ENCODE results near the gene PCYT2. TPM values are rescaled to one million over a fixed set of nuclear protein-coding genes. Genes with fewer than 3 reads are reported as not detected.

PCYT2 gene
- total and polyA plus RNA-seq, 10 of the 15 experiments (the other 5 are each of a cell fraction or from before 2014, with no cell fraction given) = 0.63 to 72.0 (median 45.0) TPM

- peaks cover 3% of the 10 kb centered on the region; the same call in 1 of the 2 replicates for H4K20me1 ChIP-seq (ENCODE audit: control insufficient read depth, insufficient read depth)
- no TSS peak for BruUV-seq (replicated peaks)
Observed at GRCh38 chr17:81858170-81858966, 52.8 kb downstream of the PCYT2 start.

More at GRCh38 chr17:81858170-81858966, 52.8 kb downstream of the PCYT2 start:
- H3K27ac ChIP-seq (ENCODE audit: control insufficient read depth, insufficient read depth) = no peak overlapping the region
- RAD21 ChIA-PET (ENCODE audit: unreplicated experiment) = no interaction called here
- in situ Hi-C loops (cut with MboI) (no loop called here), intact Hi-C loops (cut with micrococcal nuclease; ENCODE audit: unreplicated experiment) (no loop called here)
- H2AFZ ChIP-seq (ENCODE audit: control insufficient read depth, low read depth, low read length) = no peak overlapping the region
- H3K36me3 ChIP-seq (ENCODE audit: control insufficient read depth in 2 of 2, insufficient read depth in 2 of 2, low read length in 1 of 2) = peaks cover 14 to 36% of the 10 kb centered on the region in 2 experiments
- peak overlapping the region; percentile 100 for H3K4me3 ChIP-seq
- WGBS (ENCODE audit: insufficient coverage, insufficient replicate concordance, low lambda C conversion rate, missing lambda C conversion rate) = 97% methylated on average over 27 of the region's 30 CpGs
- no peaks in the 10 kb centered on the region for H3K27me3 ChIP-seq (replicated peaks in 1 of 2; ENCODE audit: control insufficient read depth in 2 of 2, insufficient read depth in 2 of 2, low read length in 1 of 2)
- peak overlapping the region; percentile 99 for H3K9ac ChIP-seq (ENCODE audit: control insufficient read depth, insufficient read depth, low read length)
- SMC1A ChIA-PET (ENCODE audit: uncharacterized antibody, unreplicated experiment) = interaction anchor here (1.5 kb wide), 1 partner anchor 25 kb away, joined by 6 read pairs; the partner anchor contains the start of gene MCRIP1
- CTCF ChIA-PET = interaction anchor here (1.1 to 1.4 kb wide), 2 partner anchors 24 to 123 kb away, joined by 3 to 5 read pairs; no protein-coding TSS in a partner anchor
- FAIRE-seq = no peak
- H3K4me2 ChIP-seq (ENCODE audit: control insufficient read depth, insufficient read depth) = peak overlapping the region; percentile 91
- no peaks in the 10 kb centered on the region for H3K9me3 ChIP-seq (replicated peaks; ENCODE audit: control insufficient read depth, insufficient read depth, low read length)
- TF ChIP-seq MLLT1 (IDR thresholded peaks at IDR 0.05) (peak; percentile 31; the same call in 1 of the 2 replicates), POLR2AphosphoS5 (IDR thresholded peaks at IDR 0.05; ENCODE audit: low read length) (peak; percentile 48; the same call in 1 of the 2 replicates), GABPA (IDR thresholded peaks at IDR 0.05; ENCODE audit: low read depth) (no peak)
- POLR2A ChIA-PET = interaction anchor here (0.6 to 1.9 kb wide), 6 partner anchors 11 to 237 kb away, joined by 3 to 15 read pairs (median 6); partner anchors contain the start of gene MCRIP1
- no peak for ATAC-seq
- H3K79me2 ChIP-seq (ENCODE audit: control insufficient read depth, insufficient read depth, low read length) = peaks cover 60% of the 10 kb centered on the region
- DNase-seq (ENCODE audit: low read depth, low spot score) = no peak
- H3K4me1 ChIP-seq (ENCODE audit: control insufficient read depth, insufficient read depth, low read length) = peaks cover 22% of the 10 kb centered on the region

Data from GM12878 (cell line).